ENCODE measurements around the gene CYP11A1. TPM values are rescaled to one million over a fixed set of nuclear protein-coding genes. Genes with fewer than 3 reads are reported as not detected.

Gene CYP11A1
- total RNA-seq, 4 donors from 2014 or later: 0.47 to 1.4 (median 0.53) TPM; not detected in 1

DNA sequence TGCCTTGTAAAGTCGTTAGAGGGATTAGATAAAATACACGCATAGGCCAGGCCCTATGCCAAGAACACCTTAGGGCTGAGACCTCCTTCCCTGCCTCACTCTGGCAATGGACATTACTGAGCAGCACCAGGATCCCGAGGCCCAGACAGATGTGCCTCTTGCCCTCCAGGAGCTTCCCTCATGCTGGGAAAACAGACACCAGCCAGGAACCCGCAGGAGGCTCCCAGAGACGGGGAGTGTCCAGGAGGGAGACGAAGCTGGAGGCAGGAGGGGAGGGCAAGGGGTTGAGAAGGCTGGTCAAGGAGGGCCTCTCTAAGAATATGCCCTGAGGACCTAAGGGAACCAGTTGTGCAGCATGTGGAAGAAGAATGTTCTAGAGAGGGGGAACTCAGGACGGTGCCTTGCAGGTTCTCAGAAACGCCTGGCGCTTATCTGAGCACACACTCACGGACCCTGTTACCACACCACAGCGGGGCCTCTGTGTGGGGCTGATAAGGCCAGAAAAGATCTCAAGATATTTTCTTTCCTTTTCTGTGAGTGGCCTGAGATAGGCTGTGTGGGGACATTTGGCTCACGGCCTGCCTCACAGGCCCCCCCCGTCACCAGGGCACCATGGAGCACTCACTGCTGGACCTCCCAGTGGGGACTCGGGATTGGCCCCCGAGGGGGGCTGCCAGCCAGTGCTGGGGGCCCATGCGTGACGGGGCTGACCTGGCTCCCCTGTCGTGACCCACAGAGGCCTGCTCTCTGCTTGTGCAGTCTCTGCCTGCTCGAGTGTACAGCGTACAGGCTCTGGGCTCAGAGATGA, 22.0 kb upstream of the CYP11A1 start:
- Histone ChIP-seq H3K4me3 (no peak overlapping the region), H3K27ac (no peak overlapping the region), H3K27me3 (no peaks in the 10 kb centered on the region), H3K9me3 (no peaks in the 10 kb centered on the region), H3K4me1 (peaks cover 27% of the 10 kb centered on the region), H3K36me3 (no peaks in the 10 kb centered on the region)
- TF ChIP-seq EP300 (IDR thresholded peaks at IDR 0.05): no peak
- no peak for TF ChIP-seq POLR2A (IDR thresholded peaks at IDR 0.05)
- TF ChIP-seq POLR2AphosphoS5 (IDR thresholded peaks at IDR 0.05): no peak
- TF ChIP-seq, protein P1, sequence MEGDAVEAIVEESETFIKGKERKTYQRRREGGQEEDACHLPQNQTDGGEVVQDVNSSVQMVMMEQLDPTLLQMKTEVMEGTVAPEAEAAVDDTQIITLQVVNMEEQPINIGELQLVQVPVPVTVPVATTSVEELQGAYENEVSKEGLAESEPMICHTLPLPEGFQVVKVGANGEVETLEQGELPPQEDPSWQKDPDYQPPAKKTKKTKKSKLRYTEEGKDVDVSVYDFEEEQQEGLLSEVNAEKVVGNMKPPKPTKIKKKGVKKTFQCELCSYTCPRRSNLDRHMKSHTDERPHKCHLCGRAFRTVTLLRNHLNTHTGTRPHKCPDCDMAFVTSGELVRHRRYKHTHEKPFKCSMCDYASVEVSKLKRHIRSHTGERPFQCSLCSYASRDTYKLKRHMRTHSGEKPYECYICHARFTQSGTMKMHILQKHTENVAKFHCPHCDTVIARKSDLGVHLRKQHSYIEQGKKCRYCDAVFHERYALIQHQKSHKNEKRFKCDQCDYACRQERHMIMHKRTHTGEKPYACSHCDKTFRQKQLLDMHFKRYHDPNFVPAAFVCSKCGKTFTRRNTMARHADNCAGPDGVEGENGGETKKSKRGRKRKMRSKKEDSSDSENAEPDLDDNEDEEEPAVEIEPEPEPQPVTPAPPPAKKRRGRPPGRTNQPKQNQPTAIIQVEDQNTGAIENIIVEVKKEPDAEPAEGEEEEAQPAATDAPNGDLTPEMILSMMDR (IDR thresholded peaks at IDR 0.05): no peak
- 65% methylated on average over 11 of the region's 20 CpGs for WGBS
- no peak for DNase-seq (ENCODE audit: low spot score in 2 of 2)

DNA sequence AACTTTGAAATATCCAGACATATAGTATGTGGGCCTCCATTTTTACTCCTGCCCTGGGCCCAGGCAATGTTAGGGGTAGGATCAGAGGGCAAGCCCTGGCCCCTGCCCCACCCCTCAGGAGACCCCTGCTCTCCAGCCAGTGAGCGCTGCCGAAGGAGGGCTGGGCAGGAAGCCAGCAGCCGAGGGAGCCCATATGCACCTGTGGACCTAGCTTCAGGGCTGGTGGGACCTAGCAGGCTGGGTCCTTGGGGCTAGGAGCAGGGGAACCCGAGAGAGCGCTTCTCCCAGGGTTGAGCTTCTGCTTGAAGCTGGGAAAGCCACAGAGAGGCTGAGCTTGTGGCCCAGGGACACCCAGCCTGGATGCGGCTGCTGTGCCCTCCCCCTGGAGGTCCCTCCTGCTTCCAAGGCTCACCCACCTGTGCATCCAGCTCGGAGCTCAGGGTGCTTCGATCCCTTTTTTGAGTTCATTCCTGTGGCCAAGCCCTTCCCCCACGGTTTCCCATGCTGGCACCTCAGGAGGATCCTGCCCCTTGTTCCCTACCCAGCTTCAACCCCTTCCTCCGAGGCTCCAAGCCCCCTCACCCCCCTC, 21.0 kb upstream of the CYP11A1 start:
- H3K36me3 ChIP-seq: no peaks in the 10 kb centered on the region
- TF ChIP-seq EP300 (IDR thresholded peaks at IDR 0.05) (no peak), POLR2A (IDR thresholded peaks at IDR 0.05) (no peak)
- H3K9me3 ChIP-seq: no peaks in the 10 kb centered on the region
- no peaks in the 10 kb centered on the region for H3K27me3 ChIP-seq
- H3K4me3 ChIP-seq: no peak overlapping the region
- H3K27ac ChIP-seq: no peak overlapping the region
- no peak for DNase-seq (ENCODE audit: low spot score in 2 of 2)
- 84% methylated on average over 4 of the region's 10 CpGs for WGBS
- H3K4me1 ChIP-seq: peaks cover 28% of the 10 kb centered on the region

GRCh38 chr15:74387621-74388362, 20.3 kb upstream of the CYP11A1 start:
- Histone ChIP-seq H3K4me3 (no peak overlapping the region), H3K9me3 (no peaks in the 10 kb centered on the region), H3K27ac (no peak overlapping the region), H3K4me1 (peaks cover 28% of the 10 kb centered on the region), H3K36me3 (no peaks in the 10 kb centered on the region), H3K27me3 (no peaks in the 10 kb centered on the region)
- TF ChIP-seq EP300 (IDR thresholded peaks at IDR 0.05): no peak
- TF ChIP-seq POLR2AphosphoS5 (IDR thresholded peaks at IDR 0.05): no peak
- TF ChIP-seq, protein P1 (IDR thresholded peaks at IDR 0.05): no peak
- no peak for TF ChIP-seq POLR2A (IDR thresholded peaks at IDR 0.05)
- no peak for DNase-seq (ENCODE audit: low spot score in 2 of 2)
- WGBS: 74% methylated on average over 9 of the region's 10 CpGs

DNA sequence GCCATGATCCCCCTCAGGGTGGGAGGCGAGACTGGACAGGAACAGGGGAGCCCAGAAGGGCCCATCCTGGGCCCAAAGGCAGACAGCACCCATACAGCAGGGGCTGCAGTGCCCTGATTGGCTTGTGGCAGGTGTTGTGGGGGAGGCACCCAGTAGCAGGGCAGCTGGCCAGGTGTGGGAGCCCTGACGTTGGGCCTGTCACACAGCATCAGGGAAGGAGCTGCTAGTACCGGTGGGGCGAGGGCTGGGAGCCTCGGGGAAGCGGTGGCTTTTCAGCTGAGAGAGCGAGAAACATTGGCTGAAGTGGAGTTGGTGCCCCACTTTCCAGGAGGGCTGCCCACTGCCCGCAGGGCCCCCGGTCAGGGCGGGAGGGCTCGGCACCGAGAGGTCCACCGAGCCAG, 19.7 kb upstream of the CYP11A1 start:
- WGBS: 87% methylated on average over 10 of the region's 13 CpGs
- Histone ChIP-seq H3K27ac (no peak overlapping the region), H3K9me3 (no peaks in the 10 kb centered on the region), H3K36me3 (no peaks in the 10 kb centered on the region), H3K4me1 (peaks cover 34% of the 10 kb centered on the region), H3K27me3 (no peaks in the 10 kb centered on the region), H3K4me3 (no peak overlapping the region)
- TF ChIP-seq, protein P1 (IDR thresholded peaks at IDR 0.05): no peak
- TF ChIP-seq EP300 (IDR thresholded peaks at IDR 0.05) (no peak), POLR2A (IDR thresholded peaks at IDR 0.05) (no peak), POLR2AphosphoS5 (IDR thresholded peaks at IDR 0.05) (no peak)
- DNase-seq (ENCODE audit: low spot score in 2 of 2): no peak

DNA sequence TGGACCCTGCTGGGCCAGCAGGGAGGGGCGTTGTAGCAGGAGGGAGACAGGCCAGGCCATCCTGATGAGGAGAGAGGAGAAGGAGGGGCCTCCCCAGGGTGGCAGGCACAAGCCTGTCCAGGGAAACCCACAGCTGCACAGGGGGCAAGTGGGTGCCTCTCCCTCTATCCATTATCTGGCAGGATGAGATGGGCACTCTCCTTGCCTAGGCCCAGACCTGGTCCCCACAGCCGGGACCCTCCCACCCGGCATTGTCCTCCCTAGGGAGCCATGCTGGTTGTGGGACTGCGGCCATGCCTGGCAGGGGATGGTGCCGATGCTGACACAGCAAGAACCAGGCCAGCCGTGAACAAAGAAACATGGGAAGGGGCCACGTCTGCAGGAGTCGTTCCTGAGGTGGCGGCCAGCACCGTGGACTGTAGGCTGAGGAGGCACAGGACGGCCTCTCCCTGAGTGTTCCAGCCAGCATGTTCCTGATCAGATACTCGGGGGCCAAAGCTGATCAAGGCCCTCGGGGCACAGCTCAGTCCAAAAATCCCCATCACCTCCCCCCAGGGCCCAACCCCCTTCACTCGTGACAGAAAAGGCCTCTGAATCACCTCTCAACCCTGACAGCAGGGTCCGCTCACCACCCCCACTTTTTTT, 19.2 kb upstream of the CYP11A1 start:
- 79% methylated on average over 13 of the region's 15 CpGs for WGBS
- no peak overlapping the region for H3K27ac ChIP-seq
- no peak for DNase-seq (ENCODE audit: low spot score in 2 of 2)
- peaks cover 35% of the 10 kb centered on the region for H3K4me1 ChIP-seq
- no peaks in the 10 kb centered on the region for H3K9me3 ChIP-seq
- TF ChIP-seq, protein P1 (IDR thresholded peaks at IDR 0.05): no peak
- TF ChIP-seq POLR2A (IDR thresholded peaks at IDR 0.05) (no peak), POLR2AphosphoS5 (IDR thresholded peaks at IDR 0.05) (no peak), EP300 (IDR thresholded peaks at IDR 0.05) (no peak)
- no peaks in the 10 kb centered on the region for H3K27me3 ChIP-seq
- no peak overlapping the region for H3K4me3 ChIP-seq
- no peaks in the 10 kb centered on the region for H3K36me3 ChIP-seq

All from suprapubic skin (tissue), 4 donors.